HPDE6-E6E7 (cell line): ENCODE measurements around the gene NDUFS1.
A peak's percentile ranks its signal among the peaks of the same experiment; 100 is the strongest.
"Not testable (repeated sequence)": the region's sequence is repeated elsewhere in the genome, so short reads cannot be mapped to it uniquely, and the experiment has no call there.

Source experiments
- DNase-seq: peaks from one replicate; pipeline ENCODE4 v3.0.0; 2011; ENCODE audit warnings: missing footprints; ENCODE audit errors: extremely low spot score

NDUFS1 gene

GRCh38 chr2:206162401-206162800 is 3.2 kb upstream of the NDUFS1 start:
- DNase-seq: not testable (repeated sequence)

- DNase-seq: no peak
Measured at GRCh38 chr2:206160807-206161179, 1.5 kb upstream of the NDUFS1 start.

- peak; percentile 40 for DNase-seq
Measured at GRCh38 chr2:206160125-206160806, 1.0 kb upstream of the NDUFS1 start.

- peak; percentile 10 for DNase-seq
Measured at GRCh38 chr2:206158563-206159345, 490 bp downstream of the NDUFS1 start.

GRCh38 chr2:206157014-206157413 is 2.2 kb downstream of the NDUFS1 start:
- DNase-seq: not testable (repeated sequence)

- DNase-seq: no peak
Measured at GRCh38 chr2:206154197-206154596, 5.0 kb downstream of the NDUFS1 start.

- DNase-seq: no peak
Measured at GRCh38 chr2:206150631-206151030, 8.6 kb downstream of the NDUFS1 start.

- DNase-seq: no peak
Measured at GRCh38 chr2:206150168-206150567, 9.1 kb downstream of the NDUFS1 start.

GRCh38 chr2:206149330-206149729 is 9.9 kb downstream of the NDUFS1 start:
- no peak for DNase-seq

- DNase-seq: no peak
Measured at GRCh38 chr2:206145665-206146064, 13.6 kb downstream of the NDUFS1 start.

- DNase-seq: no peak
Measured at GRCh38 chr2:206144383-206144782, 14.9 kb downstream of the NDUFS1 start.

- DNase-seq: no peak
Measured at GRCh38 chr2:206143451-206143850, 15.8 kb downstream of the NDUFS1 start.

- no peak for DNase-seq
Measured at GRCh38 chr2:206127656-206128055, 31.6 kb downstream of the NDUFS1 start.

- DNase-seq: no peak
Measured at GRCh38 chr2:206125901-206126300, 33.3 kb downstream of the NDUFS1 start.

GRCh38 chr2:206122569-206122968 is 36.7 kb downstream of the NDUFS1 start:
- not testable (repeated sequence) for DNase-seq

GRCh38 chr2:206116278-206116677 is 43.0 kb downstream of the NDUFS1 start:
- no peak for DNase-seq

GRCh38 chr2:206115026-206115578 is 44.1 kb downstream of the NDUFS1 start:
- DNase-seq: no peak

- no peak for DNase-seq
Measured at GRCh38 chr2:206112846-206113547, 46.2 kb downstream of the NDUFS1 start.

- no peak for DNase-seq
Measured at GRCh38 chr2:206112108-206112507, 47.1 kb downstream of the NDUFS1 start.

GRCh38 chr2:206108713-206109112 is 50.5 kb downstream of the NDUFS1 start:
- DNase-seq: no peak

- no peak for DNase-seq
Measured at GRCh38 chr2:206105541-206105940, 53.7 kb downstream of the NDUFS1 start.

- no peak for DNase-seq
Measured at GRCh38 chr2:206105038-206105437, 54.2 kb downstream of the NDUFS1 start.
